ENCODE data around the gene CLEC11A. TPM values are rescaled to one million over a fixed set of nuclear protein-coding genes. Genes with fewer than 3 reads are reported as not detected.

The CLEC11A gene
- total RNA-seq, 1 donor from 2014 or later = 33.0 TPM

- Mint-ChIP-seq H3K36me3 (no peaks in the 10 kb centered on the region), H3K9me3 (no peaks in the 10 kb centered on the region), H3K4me3 (no peak overlapping the region), H3K27me3 (ENCODE audit: low read depth) (peaks cover 80% of the 10 kb centered on the region), H3K27ac (no peak overlapping the region), H3K4me1 (peaks cover 8% of the 10 kb centered on the region)
- no peak for TF ChIP-seq CTCF (IDR thresholded peaks at IDR 0.05; ENCODE audit: unreplicated experiment)
- DNase-seq (ENCODE audit: low spot score in 2 of 2, unreplicated experiment in 2 of 2) = no peak
Observed at GRCh38 chr19:50713556-50714236, 9.5 kb upstream of the CLEC11A start.

- no peaks in the 10 kb centered on the region for H3K36me3 Mint-ChIP-seq
- H3K4me3 Mint-ChIP-seq = peak overlapping the region; percentile 37
- no peak for TF ChIP-seq CTCF (IDR thresholded peaks at IDR 0.05; ENCODE audit: unreplicated experiment)
- no peak overlapping the region for H3K27ac Mint-ChIP-seq
- DNase-seq (ENCODE audit: low spot score in 2 of 2, unreplicated experiment in 2 of 2) = no peak
- H3K4me1 Mint-ChIP-seq = peaks cover 11% of the 10 kb centered on the region
- no peaks in the 10 kb centered on the region for H3K9me3 Mint-ChIP-seq
- peaks cover 76% of the 10 kb centered on the region for H3K27me3 Mint-ChIP-seq (ENCODE audit: low read depth)
Observed at GRCh38 chr19:50716178-50717025, 6.8 kb upstream of the CLEC11A start.

DNA sequence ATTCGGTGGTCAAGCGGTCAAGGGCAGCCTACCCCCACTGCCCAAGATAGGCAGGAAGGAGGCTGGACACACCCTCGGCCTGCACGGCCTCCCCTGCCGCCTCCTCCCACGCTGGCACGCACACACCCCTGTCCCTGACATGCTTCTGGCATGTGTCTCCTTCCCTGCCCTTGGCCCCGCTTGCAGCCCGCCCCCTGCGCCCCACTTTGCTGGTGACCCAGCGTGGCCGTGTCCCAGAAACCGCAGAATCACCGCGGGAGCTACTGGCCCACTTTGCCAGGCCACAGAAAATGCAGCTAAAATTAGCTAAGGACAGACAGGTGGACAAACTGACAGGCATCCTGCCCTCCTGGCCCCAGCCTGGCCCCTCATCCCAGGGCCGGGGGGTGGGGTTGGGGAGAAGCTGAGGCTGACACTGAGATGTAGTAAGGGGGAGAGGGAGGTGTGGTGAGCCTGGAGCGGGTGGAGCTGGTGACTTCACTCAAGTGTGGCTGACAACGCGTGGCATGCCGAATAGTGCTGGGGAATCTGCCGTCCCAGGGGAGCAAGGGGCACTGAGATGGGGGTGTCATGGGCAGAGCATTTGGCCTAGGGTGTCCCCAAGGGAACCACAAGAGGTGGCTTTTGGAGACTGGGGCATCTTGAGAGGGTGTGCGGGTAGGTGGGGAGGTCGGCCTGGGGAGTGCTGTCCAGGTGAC lies 6.0 kb upstream of the CLEC11A start:
- Mint-ChIP-seq H3K36me3 (no peaks in the 10 kb centered on the region), H3K27ac (no peak overlapping the region), H3K4me3 (peak overlapping the region; percentile 46), H3K9me3 (no peaks in the 10 kb centered on the region), H3K27me3 (ENCODE audit: low read depth) (peaks cover 80% of the 10 kb centered on the region), H3K4me1 (peaks cover 17% of the 10 kb centered on the region)
- no peak for DNase-seq (ENCODE audit: low spot score in 2 of 2, unreplicated experiment in 2 of 2)
- TF ChIP-seq CTCF (IDR thresholded peaks at IDR 0.05; ENCODE audit: unreplicated experiment) = no peak

- Mint-ChIP-seq H3K27ac (no peak overlapping the region), H3K9me3 (no peaks in the 10 kb centered on the region), H3K4me1 (peaks cover 24% of the 10 kb centered on the region), H3K4me3 (peak overlapping the region; percentile 45), H3K36me3 (no peaks in the 10 kb centered on the region), H3K27me3 (ENCODE audit: low read depth) (peaks cover 81% of the 10 kb centered on the region)
- no peak for TF ChIP-seq CTCF (IDR thresholded peaks at IDR 0.05; ENCODE audit: unreplicated experiment)
- no peak for DNase-seq (ENCODE audit: low spot score in 2 of 2, unreplicated experiment in 2 of 2)
Observed at GRCh38 chr19:50717891-50718254, 5.3 kb upstream of the CLEC11A start.

GRCh38 chr19:50718255-50719118 lies 4.7 kb upstream of the CLEC11A start:
- H3K27ac Mint-ChIP-seq = no peak overlapping the region
- H3K4me1 Mint-ChIP-seq = peaks cover 28% of the 10 kb centered on the region
- H3K4me3 Mint-ChIP-seq = peak overlapping the region; percentile 56
- peaks cover 81% of the 10 kb centered on the region for H3K27me3 Mint-ChIP-seq (ENCODE audit: low read depth)
- no peaks in the 10 kb centered on the region for H3K9me3 Mint-ChIP-seq
- no peak for TF ChIP-seq CTCF (IDR thresholded peaks at IDR 0.05; ENCODE audit: unreplicated experiment)
- no peak for DNase-seq (ENCODE audit: low spot score in 2 of 2, unreplicated experiment in 2 of 2)
- no peaks in the 10 kb centered on the region for H3K36me3 Mint-ChIP-seq

Data from mesothelial cell of epicardium (in vitro differentiated cells).